ENCODE measurements around the gene ITGAE. TPM values are rescaled to one million over a fixed set of nuclear protein-coding genes. Genes with fewer than 3 reads are reported as not detected.
A peak's percentile ranks its signal among the peaks of the same experiment; 100 is the strongest.

Gene ITGAE
- total RNA-seq, 1 donor from 2014 or later: 15.3 TPM

GRCh38 chr17:3693829-3694231 is 107.2 kb downstream of the ITGAE start:
- DNase-seq: no peak

- no peak for DNase-seq
Measured at GRCh38 chr17:3693141-3693540, 107.8 kb downstream of the ITGAE start.

- no peak for DNase-seq
Measured at GRCh38 chr17:3692346-3692745, 108.6 kb downstream of the ITGAE start.

GRCh38 chr17:3691617-3692067 is 109.3 kb downstream of the ITGAE start:
- no peak for DNase-seq

GRCh38 chr17:3690094-3690715 is 110.8 kb downstream of the ITGAE start:
- no peak for DNase-seq

GRCh38 chr17:3689262-3690093 is 111.5 kb downstream of the ITGAE start:
- DNase-seq: no peak

- DNase-seq: no peak
Measured at GRCh38 chr17:3688852-3689261, 112.1 kb downstream of the ITGAE start.

GRCh38 chr17:3688027-3688553 is 112.9 kb downstream of the ITGAE start:
- DNase-seq: no peak

GRCh38 chr17:3685174-3685573 is 115.8 kb downstream of the ITGAE start:
- no peak for DNase-seq

- no peak for DNase-seq
Measured at GRCh38 chr17:3683054-3683511, 117.9 kb downstream of the ITGAE start.

- DNase-seq: no peak
Measured at GRCh38 chr17:3682033-3682432, 119.0 kb downstream of the ITGAE start.

GRCh38 chr17:3681565-3681964 is 119.4 kb downstream of the ITGAE start:
- DNase-seq: no peak

- no peak for DNase-seq
Measured at GRCh38 chr17:3681057-3681456, 119.9 kb downstream of the ITGAE start.

GRCh38 chr17:3679531-3680126 is 121.4 kb downstream of the ITGAE start:
- no peak for DNase-seq

- DNase-seq: no peak
Measured at GRCh38 chr17:3678821-3679530, 122.0 kb downstream of the ITGAE start.

GRCh38 chr17:3678095-3678820 is 122.7 kb downstream of the ITGAE start:
- no peak for DNase-seq

- DNase-seq: no peak
Measured at GRCh38 chr17:3675886-3676285, 125.1 kb downstream of the ITGAE start.

GRCh38 chr17:3672571-3672970 is 128.4 kb downstream of the ITGAE start:
- DNase-seq: no peak

- DNase-seq: no peak
Measured at GRCh38 chr17:3669548-3669947, 131.4 kb downstream of the ITGAE start.

- no peak for DNase-seq
Measured at GRCh38 chr17:3669085-3669347, 132.0 kb downstream of the ITGAE start.

- DNase-seq: peak; percentile 100
Measured at GRCh38 chr17:3668279-3669084, 132.5 kb downstream of the ITGAE start, which contains the start of the genes EMC6 and TAX1BP3. Gene EMC6, plus strand, starts transcription at chr17:3668812. Its CDS starts 335 bp downstream, at chr17:3669147. Gene TAX1BP3, minus strand, starts transcription at chr17:3668578. Its CDS starts 52 bp downstream, at chr17:3668526.

All from tongue (tissue), 2 donors.